ENCODE results near the gene CRYM. TPM values are rescaled to one million over a fixed set of nuclear protein-coding genes. Genes with fewer than 3 reads are reported as not detected.
"Not testable (repeated sequence)": the region's sequence is repeated elsewhere in the genome, so short reads cannot be mapped to it uniquely, and the experiment has no call there.

CRYM gene
- polyA plus RNA-seq, 3 donors = 10.0 to 11.0 (median 10.2) TPM

GRCh38 chr16:21260870-21261791 lies 17.0 kb downstream of the CRYM start:
- DNase-seq (ENCODE audit: extremely low read depth in 1 of 11, low read depth in 9 of 11, low spot score in 4 of 11) = peak in 2 of 11 donors; percentile 26 to 54

DNA sequence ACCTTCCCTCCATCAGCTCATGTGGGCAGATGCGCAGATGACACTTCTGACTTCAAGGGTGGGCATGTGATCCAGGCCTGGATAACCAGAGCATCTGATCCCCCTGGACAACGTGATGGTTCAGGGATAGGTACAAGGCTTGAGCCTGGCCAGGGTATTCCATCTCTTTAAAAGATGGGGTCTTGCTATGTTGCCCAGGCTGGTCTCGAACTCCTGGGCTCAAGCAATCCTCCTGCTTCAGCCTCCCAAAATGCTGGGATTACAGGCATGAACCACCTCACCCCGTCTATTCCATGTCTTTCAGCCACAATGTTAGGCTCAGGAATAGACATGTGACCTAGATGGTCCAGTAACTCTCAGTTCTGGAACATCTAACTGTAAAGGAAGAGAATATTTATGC lies 20.8 kb downstream of the CRYM start:
- DNase-seq (ENCODE audit: extremely low read depth in 1 of 11, low read depth in 9 of 11, low spot score in 4 of 11) = no peak

- DNase-seq (ENCODE audit: extremely low read depth in 1 of 11, low read depth in 9 of 11, low spot score in 4 of 11) = no peak
Observed at GRCh38 chr16:21256636-21257035, 21.5 kb downstream of the CRYM start.

GRCh38 chr16:21253470-21253869 lies 24.6 kb downstream of the CRYM start:
- DNase-seq (ENCODE audit: extremely low read depth in 1 of 11, low read depth in 9 of 11, low spot score in 4 of 11) = no peak

GRCh38 chr16:21250072-21250923 lies 27.8 kb downstream of the CRYM start:
- DNase-seq (ENCODE audit: extremely low read depth in 1 of 11, low read depth in 9 of 11, low spot score in 4 of 11) = no peak

DNA sequence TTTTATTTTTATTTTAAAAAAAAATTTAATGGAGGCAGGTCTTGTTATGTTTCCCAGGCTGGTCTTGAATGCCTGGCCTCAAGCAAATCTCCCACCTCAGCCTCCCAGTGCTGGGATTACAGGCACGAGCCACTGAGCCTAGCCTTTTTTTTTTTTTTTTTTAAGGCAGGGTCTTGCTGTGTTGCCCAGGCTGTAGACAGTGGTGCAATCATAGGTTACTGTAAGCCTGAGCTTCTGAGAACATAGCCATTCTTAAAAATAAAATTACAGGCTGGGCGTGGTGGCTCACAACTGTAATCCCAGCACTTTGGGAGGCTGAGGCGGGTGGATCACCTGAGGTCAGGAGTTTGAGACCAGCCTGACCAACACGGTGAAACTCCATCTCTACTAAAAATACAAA lies 29.9 kb downstream of the CRYM start:
- DNase-seq (ENCODE audit: extremely low read depth in 1 of 11, low read depth in 9 of 11, low spot score in 4 of 11) = not testable (repeated sequence)

- peak in 2 of 11 donors; percentile 9 to 11 for DNase-seq (ENCODE audit: extremely low read depth in 1 of 11, low read depth in 9 of 11, low spot score in 4 of 11)
Observed at GRCh38 chr16:21244518-21245215, 33.4 kb downstream of the CRYM start.

- DNase-seq (ENCODE audit: extremely low read depth in 1 of 11, low read depth in 9 of 11, low spot score in 4 of 11) = no peak
Observed at GRCh38 chr16:21242756-21243155, 35.3 kb downstream of the CRYM start.

GRCh38 chr16:21239646-21240045 lies 38.4 kb downstream of the CRYM start:
- no peak for DNase-seq (ENCODE audit: extremely low read depth in 1 of 11, low read depth in 9 of 11, low spot score in 4 of 11)

DNA sequence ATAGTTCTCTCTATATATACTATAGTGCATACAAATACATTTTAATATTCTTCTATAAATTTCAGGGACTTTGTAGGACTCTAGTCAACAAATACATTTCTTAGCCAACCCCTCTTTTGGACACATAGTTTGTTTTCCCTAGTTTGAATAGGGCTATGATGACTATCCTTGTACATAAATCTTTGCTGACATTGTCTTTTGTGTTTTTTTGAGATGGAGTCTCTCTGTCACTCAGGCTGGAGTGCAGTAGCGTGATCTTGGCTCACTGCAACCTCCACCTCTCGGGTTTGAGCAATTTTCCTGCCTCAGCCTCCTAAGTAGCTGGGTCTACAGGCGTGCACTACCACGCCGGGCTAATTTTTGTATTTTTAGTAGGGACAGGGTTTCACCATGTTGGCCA lies 41.3 kb downstream of the CRYM start:
- DNase-seq (ENCODE audit: extremely low read depth in 1 of 11, low read depth in 9 of 11, low spot score in 4 of 11) = no peak

DNA sequence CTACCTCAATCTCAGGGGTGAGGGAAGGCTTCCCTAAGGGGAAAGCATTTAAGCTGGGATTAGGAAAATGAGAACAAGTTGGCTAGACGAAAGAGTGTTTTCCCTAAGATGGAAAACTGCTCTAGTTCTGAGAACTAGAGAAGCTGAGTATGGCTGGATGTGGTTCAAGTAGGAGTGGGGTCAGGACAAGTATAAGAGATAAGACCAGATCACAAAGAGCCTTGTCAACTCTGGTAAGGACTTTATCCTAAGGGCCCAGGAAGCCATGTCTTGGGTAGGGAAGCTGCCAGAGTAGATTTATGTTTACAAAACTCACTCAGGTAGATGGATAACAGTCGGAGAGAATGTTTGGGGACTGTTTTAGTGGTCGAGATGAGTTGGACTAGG lies 42.9 kb downstream of the CRYM start:
- no peak for DNase-seq (ENCODE audit: extremely low read depth in 1 of 11, low read depth in 9 of 11, low spot score in 4 of 11)

GRCh38 chr16:21233521-21234150 lies 44.5 kb downstream of the CRYM start, which contains the start of gene ANKS4B:
TSS of gene ANKS4B (plus strand) at chr16:21233699. CDS start at chr16:21233738, 39 bp downstream.
- DNase-seq (ENCODE audit: extremely low read depth in 1 of 11, low read depth in 9 of 11, low spot score in 4 of 11) = no peak

- DNase-seq (ENCODE audit: extremely low read depth in 1 of 11, low read depth in 9 of 11, low spot score in 4 of 11) = no peak
Observed at GRCh38 chr16:21233045-21233520, 45.0 kb downstream of the CRYM start.

DNA sequence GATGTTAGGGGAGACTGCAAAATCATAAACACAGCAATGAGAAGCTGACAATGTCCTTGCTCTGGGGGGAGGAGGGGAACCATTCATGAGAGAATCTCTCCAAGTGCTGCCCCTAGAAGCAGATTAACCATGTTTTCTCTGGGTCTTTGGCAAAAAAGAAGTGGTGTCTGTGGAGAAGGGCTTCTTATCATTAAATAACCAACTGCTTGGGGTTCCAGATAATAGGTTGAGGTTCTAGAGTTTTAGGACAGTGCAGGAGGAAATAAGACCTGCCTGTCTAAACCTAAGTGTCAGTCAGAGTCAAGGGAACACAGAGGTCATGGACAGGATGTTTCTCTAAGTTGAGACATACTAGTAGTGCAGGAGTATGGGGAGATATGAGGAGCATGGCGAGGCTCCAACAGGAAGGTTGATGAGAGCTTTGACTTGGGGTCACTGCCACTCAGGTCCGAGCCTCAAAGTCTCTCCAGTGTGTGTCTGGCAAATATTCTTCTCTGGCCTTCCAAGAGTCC lies 49.7 kb downstream of the CRYM start:
- no peak for DNase-seq (ENCODE audit: extremely low read depth in 1 of 11, low read depth in 9 of 11, low spot score in 4 of 11)

- no peak for DNase-seq (ENCODE audit: extremely low read depth in 1 of 11, low read depth in 9 of 11, low spot score in 4 of 11)
Observed at GRCh38 chr16:21227866-21228265, 50.2 kb downstream of the CRYM start.

- DNase-seq (ENCODE audit: extremely low read depth in 1 of 11, low read depth in 9 of 11, low spot score in 4 of 11) = no peak
Observed at GRCh38 chr16:21226749-21227148, 51.3 kb downstream of the CRYM start.

- DNase-seq (ENCODE audit: extremely low read depth in 1 of 11, low read depth in 9 of 11, low spot score in 4 of 11) = no peak
Observed at GRCh38 chr16:21224800-21225199, 53.3 kb downstream of the CRYM start.

DNA sequence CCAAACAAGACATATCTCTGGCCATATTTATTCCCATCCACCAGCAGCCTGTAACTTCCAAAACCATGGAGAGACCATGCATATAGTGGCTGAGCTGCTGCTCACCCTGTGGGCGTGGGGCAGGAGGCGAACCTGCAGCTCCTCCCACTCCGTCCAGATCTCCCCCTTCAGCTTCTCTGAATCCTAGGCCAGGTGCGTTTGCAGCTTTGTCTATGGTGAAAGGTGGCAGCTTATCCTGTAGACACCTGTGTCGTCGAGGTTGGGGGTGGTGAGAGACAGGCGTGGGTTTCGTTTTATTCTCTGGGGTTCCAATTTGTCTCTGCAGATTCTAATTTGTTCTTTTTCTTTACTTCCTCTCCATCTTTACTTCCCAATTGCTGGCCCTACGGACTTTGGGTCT lies 54.3 kb downstream of the CRYM start:
- no peak for DNase-seq (ENCODE audit: extremely low read depth in 1 of 11, low read depth in 9 of 11, low spot score in 4 of 11)
